Erythroblast (primary cell): ENCODE results near the gene PDPN.
"Not testable (repeated sequence)": the region's sequence is repeated elsewhere in the genome, so short reads cannot be mapped to it uniquely, and the experiment has no call there.

Source experiments
- GATA1 ChIP-seq: IDR thresholded peaks from 2 replicates; pipeline ENCODE4 v1.6.1; 2011; ENCODE audit warnings: low read depth, mild to moderate bottlenecking, control low read depth, low read length, moderate library complexity
- POLR2A ChIP-seq: IDR thresholded peaks from 2 replicates; pipeline ENCODE4 v1.6.1; 2011; ENCODE audit warnings: mild to moderate bottlenecking, low read length

- not testable (repeated sequence) for TF ChIP-seq POLR2A, GATA1
Measured at GRCh38 chr1:13570435-13570834, 13.2 kb upstream of the PDPN start.
